ENCODE results near the gene UGT1A6.

DNA sequence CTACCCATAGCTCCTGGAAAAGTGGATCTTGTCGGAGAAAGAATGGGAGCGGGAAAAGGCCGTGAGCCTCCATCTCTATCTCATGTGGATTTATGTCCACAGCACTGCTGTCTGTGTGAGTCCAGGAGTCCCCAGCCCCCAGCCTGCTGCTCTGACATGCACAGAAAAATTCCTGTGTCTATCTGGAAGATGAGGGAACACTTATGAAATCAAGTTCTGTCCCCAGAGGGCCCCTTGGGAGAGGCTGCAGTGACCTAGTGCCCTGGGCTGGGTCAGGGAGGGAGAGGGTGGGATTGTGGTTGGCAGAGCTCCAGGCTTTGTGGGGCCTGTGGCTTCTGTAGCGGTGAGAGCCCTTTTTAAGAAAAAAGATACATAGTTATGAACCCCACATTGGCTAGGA lies 124.1 kb downstream of the UGT1A6 start:
- TF ChIP-seq, protein P1, sequence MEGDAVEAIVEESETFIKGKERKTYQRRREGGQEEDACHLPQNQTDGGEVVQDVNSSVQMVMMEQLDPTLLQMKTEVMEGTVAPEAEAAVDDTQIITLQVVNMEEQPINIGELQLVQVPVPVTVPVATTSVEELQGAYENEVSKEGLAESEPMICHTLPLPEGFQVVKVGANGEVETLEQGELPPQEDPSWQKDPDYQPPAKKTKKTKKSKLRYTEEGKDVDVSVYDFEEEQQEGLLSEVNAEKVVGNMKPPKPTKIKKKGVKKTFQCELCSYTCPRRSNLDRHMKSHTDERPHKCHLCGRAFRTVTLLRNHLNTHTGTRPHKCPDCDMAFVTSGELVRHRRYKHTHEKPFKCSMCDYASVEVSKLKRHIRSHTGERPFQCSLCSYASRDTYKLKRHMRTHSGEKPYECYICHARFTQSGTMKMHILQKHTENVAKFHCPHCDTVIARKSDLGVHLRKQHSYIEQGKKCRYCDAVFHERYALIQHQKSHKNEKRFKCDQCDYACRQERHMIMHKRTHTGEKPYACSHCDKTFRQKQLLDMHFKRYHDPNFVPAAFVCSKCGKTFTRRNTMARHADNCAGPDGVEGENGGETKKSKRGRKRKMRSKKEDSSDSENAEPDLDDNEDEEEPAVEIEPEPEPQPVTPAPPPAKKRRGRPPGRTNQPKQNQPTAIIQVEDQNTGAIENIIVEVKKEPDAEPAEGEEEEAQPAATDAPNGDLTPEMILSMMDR (CRISPR knock-in tag; IDR thresholded peaks at IDR 0.05), result no peak
- TF ChIP-seq SP2 (CRISPR knock-in tag; IDR thresholded peaks at IDR 0.05) (no peak), POLR2A (IDR thresholded peaks at IDR 0.05; ENCODE audit: insufficient read depth in 1 of 2, low read depth in 2 of 2, low read length in 2 of 2) (no peak), ZNF567 (CRISPR knock-in tag; IDR thresholded peaks at IDR 0.05; ENCODE audit: borderline replicate concordance) (no peak)

All from HepG2 (cell line).